K562 (cell line): ENCODE measurements around the gene BICD1. TPM values are rescaled to one million over a fixed set of nuclear protein-coding genes. Genes with fewer than 3 reads are reported as not detected.

ENCODE experiments used
- ATAC-seq: fragments of 200-7000 bp; cut with Tn5 transposase; 3 replicates; pipeline ENCODE4 v1.9.1; 2020; ENCODE audit warnings: moderate library complexity
- BruUV-seq: library from RNA; stranded (reverse); fragments of 400-500 nt; replicated peaks from 2 replicates; lab custom pipeline; 2021; lab: Mats Ljungman, UMichigan
- CTCF ChIA-PET: fragments of 300-600 bp; formaldehyde crosslinking; extraction: SDS; loops from one replicate; lab custom pipeline; 2021; ENCODE audit warnings: low intra/inter-chr PET ratio; lab: Yijun Ruan, JAX
- POLR2A ChIA-PET: fragments of 300-600, 350-650 bp; sonication (Branson Sonifier 250); formaldehyde crosslinking; extraction: SDS; loops from one replicate; lab custom pipeline; 2021; ENCODE audit warnings: antibody characterized with exemption, inconsistent platforms; lab: Yijun Ruan, JAX
- DNase-seq, 4 experiments: peaks; one replicate each; pipeline versions ENCODE4 v3.0.0 to v3.0.0-alpha.2; 2011 to 2018; ENCODE audit warnings: low spot score in 3 of 4, mixed read lengths in 3 of 4; ENCODE audit errors: extremely low read depth in 1 of 4
- FAIRE-seq: peaks from 2 replicates; lab custom pipeline; 2011; peaks lifted over from hg19 to GRCh38; lab: Jason Lieb, UNC
- H2AFZ ChIP-seq: 2 replicates; pipeline ENCODE4 v1.6.0; 2011; ENCODE audit warnings: low read depth, low read length, control low read depth, inconsistent platforms
- H3K27ac ChIP-seq: fragments of 200-600 bp; 3 replicates; pipeline ENCODE4 v1.8.0; 2011; ENCODE audit warnings: low read depth, mild to moderate bottlenecking, control low read depth, inconsistent platforms, low read length, moderate library complexity, mixed read lengths; ENCODE audit errors: extremely low read depth
- H3K27me3 ChIP-seq, 2 experiments: fragments of 300-600 bp in 1 of 2; 2 replicates in 1 of 2; 3 replicates in 1 of 2; pipeline versions ENCODE4 v1.6.0 to v1.8.0; 2011; ENCODE audit warnings: inconsistent platforms in 2 of 2, low read length in 2 of 2, mild to moderate bottlenecking in 1 of 2, mixed read lengths in 1 of 2, moderate library complexity in 1 of 2; ENCODE audit not compliant: control insufficient read depth in 2 of 2, insufficient read depth in 2 of 2
- H3K36me3 ChIP-seq: fragments of 300-600 bp; 3 replicates; pipeline ENCODE4 v1.8.0; 2011; ENCODE audit warnings: mild to moderate bottlenecking, low read length, inconsistent platforms; ENCODE audit not compliant: control insufficient read depth, insufficient read depth
- H3K4me1 ChIP-seq, 2 experiments: fragments of 200-600 bp in 1 of 2; replicated peaks in 1 of 2; 2 replicates in 1 of 2; 3 replicates in 1 of 2; pipeline versions ENCODE4 v1.5.1 to v1.8.0; 2011; ENCODE audit warnings: inconsistent platforms in 2 of 2, low read length in 2 of 2, mild to moderate bottlenecking in 1 of 2, mixed read lengths in 1 of 2, moderate library complexity in 1 of 2; ENCODE audit not compliant: control insufficient read depth in 2 of 2, insufficient read depth in 2 of 2
- H3K4me2 ChIP-seq: 2 replicates; pipeline ENCODE4 v1.6.1; 2011; ENCODE audit warnings: low read length, control low read depth, inconsistent platforms, mixed read lengths; ENCODE audit not compliant: insufficient read depth
- H3K4me3 ChIP-seq: fragments of 200-600 bp; sonication (generic), shearing (Covaris generic); 2 replicates; pipeline ENCODE4 v1.5.1; 2016; ENCODE audit warnings: control low read depth, inconsistent platforms
- H3K79me2 ChIP-seq: fragments of 200-600 bp; 3 replicates; pipeline ENCODE4 v1.8.0; 2011; ENCODE audit warnings: low read length, inconsistent platforms; ENCODE audit not compliant: control insufficient read depth, insufficient read depth
- H3K9ac ChIP-seq, 2 experiments: 2 replicates each; pipeline versions ENCODE4 v1.6.0 to v1.6.1; 2011; ENCODE audit warnings: low read depth in 2 of 2, low read length in 2 of 2, control low read depth in 1 of 2, inconsistent platforms in 1 of 2, mild to moderate bottlenecking in 1 of 2, mixed read lengths in 1 of 2; ENCODE audit not compliant: insufficient read depth in 1 of 2
- H3K9me1 ChIP-seq: one replicate; pipeline ENCODE4 v1.6.0; 2011; ENCODE audit warnings: inconsistent platforms, mild to moderate bottlenecking, low read length, moderate library complexity; ENCODE audit not compliant: control insufficient read depth, insufficient read depth
- H3K9me3 ChIP-seq: replicated peaks from 2 replicates; pipeline ENCODE4 v1.5.1; 2011; ENCODE audit warnings: low read depth, low read length, inconsistent platforms; ENCODE audit not compliant: control insufficient read depth, insufficient read depth
- H4K20me1 ChIP-seq: replicated peaks from 2 replicates; pipeline ENCODE4 v1.6.1; 2011; ENCODE audit warnings: low read length, inconsistent platforms, mixed read lengths; ENCODE audit not compliant: control insufficient read depth, insufficient read depth
- BRF1 ChIP-seq: IDR thresholded peaks from 3 replicates; pipeline ENCODE4 v1.6.1; 2011; ENCODE audit warnings: borderline replicate concordance, mild to moderate bottlenecking; ENCODE audit not compliant: insufficient read length; ENCODE audit errors: extremely low read depth
- CREB5 ChIP-seq: fragments of 250-450 bp; sonication (Bioruptor Pico); IDR thresholded peaks from 2 replicates; pipeline ENCODE4 v1.5.0; 2020; ENCODE audit warnings: mild to moderate bottlenecking
- DIDO1 ChIP-seq: fragments of 450-650 bp; IDR thresholded peaks from 2 replicates; pipeline ENCODE4 v1.6.1; 2016; ENCODE audit warnings: low read depth, missing biosample characterization, missing genetic modification characterization
- DPF2 ChIP-seq: fragments of 450-650 bp; IDR thresholded peaks from 2 replicates; pipeline ENCODE4 v1.6.1; 2016
- KLF13 ChIP-seq: fragments of 450-650 bp; IDR thresholded peaks from 2 replicates; pipeline ENCODE4 v1.6.1; 2016; ENCODE audit warnings: missing genetic modification characterization, low read depth, mild to moderate bottlenecking, missing compliant biosample characterization, moderate library complexity, borderline replicate concordance
- MED1 ChIP-seq: sonication (generic); formaldehyde crosslinking; IDR thresholded peaks from 2 replicates; pipeline ENCODE4 v1.8.1; 2023; ENCODE audit warnings: missing genetic modification reagents, borderline replicate concordance
- MEIS2 ChIP-seq: fragments of 450-650 bp; IDR thresholded peaks from 2 replicates; pipeline ENCODE4 v1.6.1; 2014; ENCODE audit warnings: mild to moderate bottlenecking; ENCODE audit not compliant: partially characterized antibody
- MYNN ChIP-seq, 2 experiments: sonication (generic); formaldehyde crosslinking in 1 of 2; IDR thresholded peaks; 2 replicates each; pipeline versions ENCODE4 v1.5.0 to v1.6.1; 2016 to 2020; ENCODE audit warnings: antibody characterized with exemption in 1 of 2, missing genetic modification reagents in 1 of 2
- NCOA1 ChIP-seq: fragments of 450-650 bp; IDR thresholded peaks from 2 replicates; pipeline ENCODE4 v1.6.1; 2016; ENCODE audit warnings: low read depth
- SFPQ ChIP-seq: fragments of 200-400 bp; formaldehyde crosslinking; IDR thresholded peaks from 2 replicates; pipeline ENCODE4 v1.6.1; 2017; ENCODE audit warnings: mild to moderate bottlenecking, low read depth, low read length, moderate library complexity
- TCF7 ChIP-seq: sonication (generic); IDR thresholded peaks from 2 replicates; pipeline ENCODE4 v1.6.1; 2016; ENCODE audit warnings: antibody characterized with exemption, borderline replicate concordance
- TFAP4 ChIP-seq: sonication (generic); formaldehyde crosslinking; IDR thresholded peaks from 2 replicates; pipeline ENCODE4 v1.8.0; 2022; ENCODE audit warnings: missing genetic modification reagents, mild to moderate bottlenecking, moderate library complexity, borderline replicate concordance
- TRIM28 ChIP-seq: fragments of 450-650 bp; IDR thresholded peaks from 2 replicates; pipeline ENCODE4 v1.6.1; 2017
- ZNF12 ChIP-seq: sonication (generic); formaldehyde crosslinking; IDR thresholded peaks from 2 replicates; pipeline ENCODE4 v1.4.0; 2020; ENCODE audit warnings: mild to moderate bottlenecking, missing genetic modification reagents
- ZNF408 ChIP-seq: fragments of 250-450 bp; sonication (Bioruptor Pico); IDR thresholded peaks from 2 replicates; pipeline ENCODE4 v1.4.0; 2020; ENCODE audit warnings: low read depth, mild to moderate bottlenecking, moderate library complexity
- ZNF444 ChIP-seq: fragments of 250-450 bp; sonication (Bioruptor Pico); IDR thresholded peaks from 2 replicates; pipeline ENCODE4 v1.4.0; 2020; ENCODE audit warnings: mild to moderate bottlenecking, moderate library complexity
- WGBS: fragments of 100-300 bp; shearing (Covaris generic); methylation state at CpG from one replicate; pipeline ENCODE4 v1.1.6; 2016; ENCODE audit warnings: low coverage, mixed read lengths; ENCODE audit not compliant: insufficient coverage; ENCODE audit errors: missing lambda C conversion rate; 5-methylcytosine and 5-hydroxymethylcytosine counted together
- in situ Hi-C: fragments of 300-500 bp; cut with MboI; formaldehyde crosslinking; loops from 4 replicates; pipeline ENCODE4 v1.15.0; 2018; ENCODE audit warnings: inconsistent platforms, mixed read lengths
- intact Hi-C: fragments of 100-400 bp; cut with micrococcal nuclease; formaldehyde crosslinking; loops from 2 replicates; pipeline ENCODE4 v1.14.2; 2022
- polyA plus RNA-seq, 8 experiments: library from polyadenylated mRNA; depleted of rRNA in 4 of 8; stranded (reverse) in 5 of 8; unstranded in 3 of 8; fragments of >200 nt; fragmentation: Nextera tagmentation in 2 of 8; fragmentation: Illumina TruSeq in 1 of 8; extraction: Ambion mirVana in 2 of 8; extraction: Trizol in 1 of 8; gene quantifications; 2 replicates each; pipeline versions ENCODE4 v1.2.1 to v1.2.3, GENCODE V29; 2011 to 2014; ENCODE audit warnings: inconsistent platforms in 1 of 8, missing spikeins in 1 of 8
- total RNA-seq, 7 experiments: library from RNA; depleted of rRNA in 6 of 7; stranded (reverse); fragments of >200 nt in 6 of 7; fragmentation: Illumina TruSeq in 2 of 7; extraction: Trizol in 2 of 7; gene quantifications; 2 replicates each; pipeline versions ENCODE4 v1.2.1 to v1.2.3, GENCODE V29; 2011 to 2021; ENCODE audit warnings: low replicate concordance in 1 of 7
- TF ChIP-seq, protein P1 (sequence below): fragments of 250-450 bp; sonication (Bioruptor Pico); IDR thresholded peaks from 2 replicates; pipeline ENCODE4 v1.4.0; 2020; ENCODE audit warnings: mild to moderate bottlenecking, moderate library complexity

Gene BICD1
- total and polyA plus RNA-seq, 9 of the 15 experiments (the other 6 are each of a cell fraction or from before 2014, with no cell fraction given): 3.5 to 21.1 (median 12.5) TPM

DNA sequence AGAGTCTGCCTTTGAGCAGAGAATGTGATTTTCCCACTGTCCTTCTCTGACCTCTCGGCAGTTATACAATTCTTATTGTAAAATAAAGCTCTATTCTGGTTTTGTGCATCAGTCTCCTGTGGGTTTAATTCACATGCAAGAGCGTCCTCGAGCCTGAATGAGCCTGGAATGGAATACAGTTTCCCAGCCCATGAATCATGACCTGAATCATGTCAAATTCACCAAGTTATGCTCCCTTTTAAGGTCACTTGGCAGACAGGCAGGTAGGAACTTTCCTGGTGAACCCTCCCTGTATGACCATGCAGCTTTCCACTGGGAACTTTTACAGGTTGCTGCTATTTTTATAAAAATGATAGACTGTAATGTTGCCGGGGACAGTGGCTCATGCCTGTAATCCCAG lies 41.7 kb downstream of the BICD1 start:
- FAIRE-seq: no peak
- no peak overlapping the region for H2AFZ ChIP-seq
- no peaks in the 10 kb centered on the region for H3K79me2 ChIP-seq
- in situ Hi-C loops: no loop called here
- H3K36me3 ChIP-seq: no peaks in the 10 kb centered on the region
- H3K4me3 ChIP-seq: no peak overlapping the region
- ATAC-seq: no peak
- 84% methylated on average over 4 of the region's 4 CpGs for whole genome bisulfite sequencing
- no peaks in the 10 kb centered on the region for H3K27me3 ChIP-seq
- no peak overlapping the region for H3K4me2 ChIP-seq
- POLR2A ChIA-PET: no interaction called here
- CTCF ChIA-PET: no interaction called here
- no peaks in the 10 kb centered on the region for H4K20me1 ChIP-seq
- DNase-seq: no peak
- BruUV-seq: no TSS peak
- H3K27ac ChIP-seq: no peak overlapping the region
- intact Hi-C loops: no loop called here
- no peaks in the 10 kb centered on the region for H3K9me1 ChIP-seq
- no peak overlapping the region for H3K9ac ChIP-seq
- H3K9me3 ChIP-seq: no peaks in the 10 kb centered on the region; the same call in 1 of the 2 replicates
- H3K4me1 ChIP-seq: no peaks in the 10 kb centered on the region
- TF ChIP-seq SFPQ: no peak
- TF ChIP-seq TFAP4 (CRISPR knock-in tag): no peak
- TF ChIP-seq TCF7: no peak
- no peak for TF ChIP-seq MED1
- no peak for TF ChIP-seq NCOA1
- TF ChIP-seq KLF13 (tag): no peak
- TF ChIP-seq TRIM28: no peak
- TF ChIP-seq DPF2: no peak
- TF ChIP-seq BRF1: no peak
- no peak for TF ChIP-seq ZNF12 (CRISPR knock-in tag)
- TF ChIP-seq ZNF408: no peak
- no peak for TF ChIP-seq DIDO1 (tag)
- TF ChIP-seq CREB5: no peak
- no peak for TF ChIP-seq MYNN (IDR thresholded peaks at IDR 0.05)
- TF ChIP-seq MYNN (CRISPR knock-in tag; IDR thresholded peaks at IDR 0.05): no peak
- TF ChIP-seq, protein P1, sequence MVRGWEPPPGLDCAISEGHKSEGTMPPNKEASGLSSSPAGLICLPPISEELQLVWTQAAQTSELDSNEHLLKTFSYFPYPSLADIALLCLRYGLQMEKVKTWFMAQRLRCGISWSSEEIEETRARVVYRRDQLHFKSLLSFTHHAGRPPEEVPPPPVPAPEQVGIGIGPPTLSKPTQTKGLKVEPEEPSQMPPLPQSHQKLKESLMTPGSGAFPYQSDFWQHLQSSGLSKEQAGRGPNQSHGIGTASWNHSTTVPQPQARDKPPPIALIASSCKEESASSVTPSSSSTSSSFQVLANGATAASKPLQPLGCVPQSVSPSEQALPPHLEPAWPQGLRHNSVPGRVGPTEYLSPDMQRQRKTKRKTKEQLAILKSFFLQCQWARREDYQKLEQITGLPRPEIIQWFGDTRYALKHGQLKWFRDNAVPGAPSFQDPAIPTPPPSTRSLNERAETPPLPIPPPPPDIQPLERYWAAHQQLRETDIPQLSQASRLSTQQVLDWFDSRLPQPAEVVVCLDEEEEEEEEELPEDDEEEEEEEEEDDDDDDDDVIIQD (CRISPR knock-in tag): no peak
- no peak for TF ChIP-seq ZNF444
- no peak for TF ChIP-seq MEIS2
